Measurements from ENCODE around the gene CDC40. TPM values are rescaled to one million over a fixed set of nuclear protein-coding genes. Genes with fewer than 3 reads are reported as not detected.

The CDC40 gene
- total RNA-seq, 3 donors from 2014 or later: 17.8 to 27.4 (median 20.3) TPM

GRCh38 chr6:110179406-110180227 is 610 bp upstream of the CDC40 start, which contains the start of gene WASF1:
Gene WASF1, minus strand, starts transcription at chr6:110179670. Its CDS starts 52,069 bp downstream, at chr6:110127601.
- intact Hi-C loops (cut with DNase I; ENCODE audit: low total_unique reads): loop anchor here (10.0 kb wide), 1 partner anchor 485 kb away; the partner anchor contains the start of genes AK9 and FIG4
- DNase-seq (ENCODE audit: low spot score in 2 of 2): peak; percentile 92 to 95
- Histone ChIP-seq H3K36me3 (no peaks in the 10 kb centered on the region), H3K4me3 (peak within 1 kb of the TSS; percentile 77 to 94 (median 85)), H3K4me1 (peaks cover 0 to 4% of the 10 kb centered on the region in 2 donors), H3K27me3 (no peaks in the 10 kb centered on the region), H3K9me3 (no peaks in the 10 kb centered on the region), H3K27ac (peak within 1 kb of the TSS; percentile 82 to 93)
- TF ChIP-seq POLR2A (IDR thresholded peaks at IDR 0.05) (no peak), CTCF (IDR thresholded peaks at IDR 0.05) (no peak), POLR2AphosphoS5 (IDR thresholded peaks at IDR 0.05) (peak; percentile 56 to 71 (median 62))

DNA sequence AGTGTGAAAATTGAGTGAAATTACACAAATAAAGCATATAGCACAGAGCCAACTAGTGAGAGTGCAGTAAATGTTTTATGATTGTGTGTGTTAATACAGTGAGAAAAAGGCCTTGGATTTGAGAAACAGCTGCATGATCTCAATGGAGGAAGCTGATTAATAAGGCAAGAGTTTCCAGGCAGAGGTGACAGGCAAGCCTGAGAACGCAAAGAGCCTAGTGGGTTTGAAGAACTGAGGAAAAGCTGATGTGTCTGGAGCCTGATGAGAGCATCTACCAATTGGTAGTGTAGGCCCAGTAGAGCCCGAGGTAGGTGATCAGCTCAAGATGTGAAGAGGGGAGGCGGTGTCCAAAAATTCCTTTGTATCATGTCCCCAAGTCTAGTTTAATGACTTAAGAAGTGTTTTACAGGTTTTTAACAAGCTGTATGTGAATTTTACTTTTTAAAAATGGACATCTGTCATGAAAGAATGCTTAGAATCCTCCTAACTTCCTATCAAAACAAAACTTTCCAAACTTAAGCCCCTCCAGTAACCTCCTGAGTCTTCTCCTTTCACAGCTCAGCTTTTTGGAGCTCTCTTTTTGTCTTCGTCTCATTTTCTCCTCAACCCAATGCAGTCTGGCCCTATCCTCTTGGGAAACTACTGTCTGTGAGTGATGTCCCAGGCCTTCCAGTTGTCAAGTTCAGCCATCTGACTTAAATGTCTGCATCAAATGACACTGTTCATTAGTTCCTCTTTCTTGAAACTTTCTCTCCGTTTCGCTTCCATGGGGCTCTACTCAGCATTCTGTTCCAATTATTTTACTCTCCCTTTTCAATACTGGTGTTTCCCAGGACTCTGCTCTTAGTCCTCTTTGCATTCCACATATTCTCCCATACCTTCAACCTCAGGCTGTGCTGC is 1.2 kb downstream of the CDC40 start:
- TF ChIP-seq POLR2A (IDR thresholded peaks at IDR 0.05) (no peak), CTCF (IDR thresholded peaks at IDR 0.05) (no peak), POLR2AphosphoS5 (IDR thresholded peaks at IDR 0.05) (no peak)
- intact Hi-C loops (cut with DNase I; ENCODE audit: low total_unique reads): no loop called here
- H3K4me3 ChIP-seq: peak overlapping the region; percentile 77 to 94 (median 85)
- H3K27ac ChIP-seq: no peak overlapping the region
- H3K9me3 ChIP-seq: no peaks in the 10 kb centered on the region
- no peak for DNase-seq (ENCODE audit: low spot score in 2 of 2)
- H3K4me1 ChIP-seq: peaks cover 0 to 4% of the 10 kb centered on the region in 2 donors
- no peaks in the 10 kb centered on the region for H3K27me3 ChIP-seq
- no peaks in the 10 kb centered on the region for H3K36me3 ChIP-seq

DNA sequence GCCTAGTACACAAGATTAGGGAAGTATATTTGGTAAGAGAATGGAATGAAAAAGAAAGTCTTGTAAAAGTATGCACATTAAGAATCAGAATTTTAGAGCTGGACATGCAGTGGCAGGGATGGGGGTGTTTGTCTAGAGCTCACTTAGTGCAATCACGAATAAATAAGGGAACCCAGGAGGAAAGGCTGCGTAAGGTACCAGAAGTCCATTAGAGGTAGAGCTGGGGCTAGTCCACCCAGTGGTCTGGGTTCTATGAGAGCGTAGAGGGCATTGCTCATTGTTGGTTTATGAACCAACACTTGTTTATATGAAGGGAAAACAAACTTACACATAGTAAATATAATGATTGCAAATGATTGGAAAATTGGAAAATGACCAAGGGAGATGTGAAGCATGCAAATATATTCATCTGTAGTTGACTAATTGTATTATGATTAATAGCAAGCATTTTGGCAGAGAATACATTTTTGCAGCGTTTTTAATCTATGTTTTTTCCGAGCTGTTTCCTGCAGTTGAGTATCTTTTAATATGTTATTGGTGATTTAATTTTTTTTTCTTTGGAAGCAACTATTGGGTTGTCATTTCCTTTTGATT is 3.2 kb downstream of the CDC40 start:
- no peaks in the 10 kb centered on the region for H3K36me3 ChIP-seq
- peaks cover 0 to 4% of the 10 kb centered on the region in 2 donors for H3K4me1 ChIP-seq
- no peak for DNase-seq (ENCODE audit: low spot score in 2 of 2)
- no peaks in the 10 kb centered on the region for H3K9me3 ChIP-seq
- H3K27me3 ChIP-seq: no peaks in the 10 kb centered on the region
- H3K4me3 ChIP-seq: no peak overlapping the region
- H3K27ac ChIP-seq: no peak overlapping the region
- intact Hi-C loops (cut with DNase I; ENCODE audit: low total_unique reads): no loop called here
- no peak for TF ChIP-seq CTCF (IDR thresholded peaks at IDR 0.05)
- TF ChIP-seq POLR2AphosphoS5 (IDR thresholded peaks at IDR 0.05): no peak
- no peak for TF ChIP-seq POLR2A (IDR thresholded peaks at IDR 0.05)

DNA sequence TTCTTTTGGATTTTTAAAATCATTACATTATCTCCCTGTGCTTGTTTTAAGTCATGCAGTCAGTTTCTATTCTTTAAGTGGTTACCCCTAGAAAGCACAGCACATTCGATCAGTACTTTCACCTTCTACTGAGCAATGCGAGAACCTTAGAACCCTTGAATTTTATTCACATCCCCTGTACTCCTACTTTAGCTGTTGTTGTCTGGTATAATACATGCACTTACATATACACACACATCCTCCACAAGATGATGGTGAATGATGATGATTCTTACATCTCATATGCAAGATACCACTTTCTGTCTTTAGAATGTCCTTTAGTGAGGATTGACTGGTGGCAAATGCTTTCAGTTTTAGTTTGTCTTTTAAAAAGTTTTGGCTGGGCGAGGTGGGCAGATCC is 5.7 kb downstream of the CDC40 start:
- H3K27me3 ChIP-seq: no peaks in the 10 kb centered on the region
- H3K36me3 ChIP-seq: no peaks in the 10 kb centered on the region
- no peak overlapping the region for H3K27ac ChIP-seq
- TF ChIP-seq POLR2AphosphoS5 (IDR thresholded peaks at IDR 0.05) (no peak), POLR2A (IDR thresholded peaks at IDR 0.05) (no peak), CTCF (IDR thresholded peaks at IDR 0.05) (no peak)
- H3K4me1 ChIP-seq: peaks cover 0 to 4% of the 10 kb centered on the region in 2 donors
- intact Hi-C loops (cut with DNase I; ENCODE audit: low total_unique reads): no loop called here
- no peak overlapping the region for H3K4me3 ChIP-seq
- no peaks in the 10 kb centered on the region for H3K9me3 ChIP-seq
- no peak for DNase-seq (ENCODE audit: low spot score in 2 of 2)
